Activated naive CD4-positive, alpha-beta T cell treated with anti-CD3 and anti-CD28 coated beads for 36 hours (primary cell): ENCODE measurements around the gene AKAIN1. TPM values are rescaled to one million over a fixed set of nuclear protein-coding genes. Genes with fewer than 3 reads are reported as not detected.
A peak's percentile ranks its signal among the peaks of the same experiment; 100 is the strongest.

Source experiments
- CTCF ChIA-PET: fragments of 350-600 bp; sonication (Branson Sonifier 250); formaldehyde crosslinking; loops from one replicate; lab custom pipeline; 2021; ENCODE audit warnings: antibody characterized with exemption; lab: Charles Lee
- DNase-seq: peaks from one replicate; pipeline ENCODE4 v3.0.0-alpha.2; 2020
- H3K27ac Mint-ChIP-seq: one replicate; pipeline ENCODE4 v1.8.0; 2021; ENCODE audit warnings: mild to moderate bottlenecking, mixed read lengths
- H3K27me3 Mint-ChIP-seq: one replicate; pipeline ENCODE4 v1.8.0; 2021; ENCODE audit warnings: low read depth, mixed read lengths
- H3K36me3 Mint-ChIP-seq: one replicate; pipeline ENCODE4 v1.8.0; 2021; ENCODE audit warnings: low read depth, mixed read lengths
- H3K4me1 Mint-ChIP-seq: one replicate; pipeline ENCODE4 v1.8.0; 2021; ENCODE audit warnings: low read depth, mixed read lengths
- H3K4me3 Mint-ChIP-seq: one replicate; pipeline ENCODE4 v1.8.0; 2021; ENCODE audit warnings: mild to moderate bottlenecking, moderate library complexity, mixed read lengths
- H3K9me3 Mint-ChIP-seq: one replicate; pipeline ENCODE4 v1.8.0; 2021; ENCODE audit warnings: mixed read lengths
- intact Hi-C: fragments of 100-400 bp; cut with micrococcal nuclease; formaldehyde crosslinking; loops from one replicate; pipeline ENCODE4 v1.15.1; 2023
- total RNA-seq, 2 experiments: library from RNA; stranded (reverse); gene quantifications; one replicate each; pipeline ENCODE4 v1.2.3, GENCODE V29; 2021

AKAIN1 gene
- total RNA-seq, 2 experiments from 2014 or later = not detected

- Mint-ChIP-seq H3K9me3 (no peaks in the 10 kb centered on the region), H3K27ac (peak overlapping the region; percentile 23), H3K4me1 (peaks cover 35% of the 10 kb centered on the region), H3K27me3 (no peaks in the 10 kb centered on the region), H3K4me3 (no peak overlapping the region), H3K36me3 (no peaks in the 10 kb centered on the region)
- intact Hi-C loops = loop anchor here (2.0 to 10.0 kb wide), 2 partner anchors 56 to 466 kb away; no protein-coding TSS in a partner anchor
- DNase-seq = no peak
- CTCF ChIA-PET = interaction anchor here (1.4 kb wide), 1 partner anchor 79 kb away, joined by 6 read pairs; no protein-coding TSS in a partner anchor
Observed at GRCh38 chr18:5158587-5158986, 38.5 kb downstream of the AKAIN1 start.

DNA sequence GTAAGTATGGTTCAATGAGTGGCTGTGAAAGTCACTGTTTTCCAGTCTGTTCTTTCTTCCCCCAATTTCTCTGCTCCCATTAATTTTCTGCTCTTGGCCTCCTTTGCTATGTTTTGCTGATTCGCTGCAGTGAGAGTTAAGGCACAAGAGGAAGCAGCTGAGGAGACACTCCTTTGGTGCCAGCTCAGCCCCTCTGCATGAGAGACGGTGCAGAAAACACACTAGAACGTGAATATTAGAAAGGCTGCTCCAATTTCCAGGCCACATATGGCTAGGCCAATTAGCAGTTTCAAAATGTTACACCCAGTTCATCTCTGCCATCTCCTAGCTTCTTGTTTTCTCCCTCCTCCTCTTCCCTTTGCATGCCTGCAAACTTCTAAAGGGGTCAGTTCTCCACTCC lies 38.9 kb downstream of the AKAIN1 start:
- Mint-ChIP-seq H3K4me3 (no peak overlapping the region), H3K27me3 (no peaks in the 10 kb centered on the region), H3K9me3 (no peaks in the 10 kb centered on the region), H3K4me1 (peaks cover 35% of the 10 kb centered on the region), H3K27ac (peak overlapping the region; percentile 30), H3K36me3 (no peaks in the 10 kb centered on the region)
- intact Hi-C loops = loop anchor here (2.0 to 10.0 kb wide), 2 partner anchors 57 to 467 kb away; no protein-coding TSS in a partner anchor
- DNase-seq = no peak
- CTCF ChIA-PET = interaction anchor here (1.4 kb wide), 1 partner anchor 79 kb away, joined by 6 read pairs; no protein-coding TSS in a partner anchor

DNA sequence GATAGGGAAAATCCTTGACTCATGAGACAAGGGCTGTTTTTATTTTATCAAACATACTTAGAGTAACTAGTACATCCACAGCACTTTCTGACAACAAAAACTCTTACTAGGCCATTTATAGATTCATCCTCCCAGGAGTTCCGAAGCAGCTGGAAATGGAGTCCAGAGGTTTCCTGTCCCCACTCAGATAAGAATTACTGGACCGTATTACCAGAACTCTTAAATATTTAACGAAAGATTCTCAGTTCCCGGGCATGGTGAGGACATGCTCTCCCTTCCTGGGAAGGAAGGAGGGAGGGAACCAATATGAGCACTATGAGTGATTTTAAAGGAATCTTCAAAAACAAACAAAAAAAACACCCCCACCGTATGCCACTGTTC lies 41.2 kb downstream of the AKAIN1 start:
- no peaks in the 10 kb centered on the region for H3K9me3 Mint-ChIP-seq
- no peak overlapping the region for H3K27ac Mint-ChIP-seq
- H3K27me3 Mint-ChIP-seq = no peaks in the 10 kb centered on the region
- H3K4me1 Mint-ChIP-seq = peaks cover 31% of the 10 kb centered on the region
- no peak overlapping the region for H3K4me3 Mint-ChIP-seq
- H3K36me3 Mint-ChIP-seq = no peaks in the 10 kb centered on the region
- intact Hi-C loops = loop anchor here (10.0 kb wide), 1 partner anchor 469 kb away; no protein-coding TSS in a partner anchor
- no peak for DNase-seq
- CTCF ChIA-PET = interaction anchor here (1.0 kb wide), 1 partner anchor 53 kb away, joined by 3 read pairs; no protein-coding TSS in a partner anchor

DNA sequence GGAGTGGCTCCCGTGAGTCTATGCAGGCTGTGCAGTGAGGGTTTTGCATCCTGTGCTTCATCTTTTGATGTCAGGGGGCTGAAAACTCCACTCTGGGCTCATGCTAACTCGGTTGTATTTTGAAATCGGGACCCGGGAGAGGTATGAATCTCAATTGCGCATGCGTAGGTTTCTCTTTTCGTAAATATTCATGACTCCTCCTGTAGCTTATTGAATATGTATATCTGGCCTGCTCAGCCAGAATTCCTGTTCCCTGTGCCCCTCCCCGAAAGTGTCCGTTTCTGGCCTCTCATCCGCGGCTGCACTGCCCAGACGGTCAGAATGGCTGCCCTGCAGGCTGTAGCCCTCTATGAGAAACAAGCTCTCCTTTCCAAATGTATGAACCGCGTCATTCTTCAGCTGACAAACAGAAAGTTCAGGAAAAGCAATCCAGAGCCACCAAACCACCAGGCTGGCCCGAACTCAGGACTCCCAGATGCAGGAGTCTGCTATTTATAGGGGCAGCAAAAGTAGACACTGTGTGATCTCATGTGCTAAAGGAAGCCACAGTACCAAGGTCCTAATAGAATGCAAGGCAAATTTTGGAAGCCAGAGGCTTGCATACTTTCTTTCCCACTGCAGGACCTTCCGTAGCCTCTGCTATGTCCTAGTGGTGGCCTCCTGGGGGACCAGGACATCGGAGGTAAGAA lies 41.7 kb downstream of the AKAIN1 start:
- no peaks in the 10 kb centered on the region for H3K27me3 Mint-ChIP-seq
- H3K27ac Mint-ChIP-seq = no peak overlapping the region
- H3K36me3 Mint-ChIP-seq = no peaks in the 10 kb centered on the region
- CTCF ChIA-PET = no interaction called here
- intact Hi-C loops = loop anchor here (10.0 kb wide), 1 partner anchor 469 kb away; no protein-coding TSS in a partner anchor
- no peaks in the 10 kb centered on the region for H3K9me3 Mint-ChIP-seq
- no peak for DNase-seq
- H3K4me1 Mint-ChIP-seq = peaks cover 27% of the 10 kb centered on the region
- H3K4me3 Mint-ChIP-seq = no peak overlapping the region

DNA sequence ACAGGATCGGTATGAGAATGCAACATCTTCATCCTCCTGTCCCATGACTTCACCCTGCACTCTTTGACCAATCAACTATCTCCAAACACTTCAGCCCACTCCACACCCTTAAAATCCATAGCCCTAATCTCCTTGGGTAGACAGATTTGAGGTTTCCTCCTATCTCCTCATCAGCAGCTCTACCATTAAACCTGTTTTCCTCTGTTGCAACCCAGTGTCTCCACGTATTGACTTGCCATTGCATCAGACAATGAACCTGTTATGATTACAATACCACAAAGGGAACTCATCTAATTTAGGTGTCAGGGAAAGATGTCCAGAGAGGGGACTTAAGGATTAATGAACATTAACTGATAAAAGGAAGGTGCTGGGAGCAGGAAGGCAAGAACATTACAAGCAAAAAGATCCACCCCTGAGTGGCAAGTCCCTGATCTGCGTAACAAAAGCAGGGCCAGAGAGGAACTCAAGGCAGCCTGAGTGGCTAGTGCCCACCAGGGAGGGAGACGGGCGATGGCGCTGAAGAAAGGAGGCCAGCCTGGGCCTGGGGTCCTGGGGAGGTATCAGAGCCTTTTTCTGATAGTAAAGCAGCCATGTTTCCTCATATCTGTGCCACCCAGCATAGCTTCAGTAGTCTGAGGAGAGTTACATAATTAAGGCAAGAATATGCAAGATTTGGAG lies 44.6 kb downstream of the AKAIN1 start:
- DNase-seq = no peak
- H3K4me1 Mint-ChIP-seq = peaks cover 4% of the 10 kb centered on the region
- H3K27ac Mint-ChIP-seq = no peak overlapping the region
- H3K9me3 Mint-ChIP-seq = no peaks in the 10 kb centered on the region
- H3K36me3 Mint-ChIP-seq = no peaks in the 10 kb centered on the region
- intact Hi-C loops = loop anchor here (10.0 kb wide), 1 partner anchor 472 kb away; no protein-coding TSS in a partner anchor
- H3K27me3 Mint-ChIP-seq = no peaks in the 10 kb centered on the region
- CTCF ChIA-PET = no interaction called here
- no peak overlapping the region for H3K4me3 Mint-ChIP-seq

DNA sequence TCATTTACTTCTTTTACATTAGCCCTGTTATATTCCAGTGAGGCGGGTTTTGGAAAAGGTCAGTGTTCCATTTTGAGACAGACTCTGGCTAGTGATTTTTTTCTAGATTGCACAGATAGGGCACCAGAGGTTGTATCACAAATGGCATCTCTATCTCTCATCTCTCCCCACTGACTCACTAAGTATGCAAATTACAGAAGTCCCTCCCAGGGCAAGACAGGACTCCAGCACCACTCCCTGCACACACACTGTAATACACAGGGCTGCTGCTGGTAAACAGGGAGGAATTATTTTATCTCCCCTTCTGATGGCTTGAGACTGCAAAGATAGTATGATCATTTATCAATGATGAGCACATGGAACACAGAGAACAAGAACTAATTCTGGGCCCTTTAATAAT lies 46.2 kb downstream of the AKAIN1 start:
- H3K27me3 Mint-ChIP-seq = no peaks in the 10 kb centered on the region
- no peak overlapping the region for H3K27ac Mint-ChIP-seq
- CTCF ChIA-PET = no interaction called here
- DNase-seq = no peak
- intact Hi-C loops = loop anchor here (10.0 kb wide), 1 partner anchor 474 kb away; no protein-coding TSS in a partner anchor
- peaks cover 7% of the 10 kb centered on the region for H3K4me1 Mint-ChIP-seq
- H3K36me3 Mint-ChIP-seq = no peaks in the 10 kb centered on the region
- H3K4me3 Mint-ChIP-seq = no peak overlapping the region
- no peaks in the 10 kb centered on the region for H3K9me3 Mint-ChIP-seq

DNA sequence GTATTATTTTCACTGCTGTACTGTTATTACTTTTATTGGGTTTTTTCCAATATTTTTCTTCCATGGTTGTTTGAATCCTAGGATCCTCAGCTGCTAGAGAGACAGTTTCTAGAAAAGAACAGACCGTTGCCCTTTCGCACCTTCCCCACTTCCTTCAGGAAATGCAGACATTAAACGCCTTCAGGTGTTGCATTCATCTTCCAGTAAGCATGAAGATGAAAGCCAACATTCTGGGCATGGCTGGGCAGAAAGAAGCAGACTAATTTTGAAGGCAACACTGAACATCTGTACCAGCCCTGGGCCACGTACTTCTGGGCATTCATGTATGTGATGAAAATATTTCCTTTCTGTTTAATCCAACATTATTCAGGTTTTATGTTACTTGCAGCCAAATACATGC lies 51.0 kb downstream of the AKAIN1 start:
- DNase-seq = no peak
- no peaks in the 10 kb centered on the region for H3K36me3 Mint-ChIP-seq
- H3K27me3 Mint-ChIP-seq = no peaks in the 10 kb centered on the region
- H3K4me1 Mint-ChIP-seq = peaks cover 26% of the 10 kb centered on the region
- CTCF ChIA-PET = no interaction called here
- intact Hi-C loops = no loop called here
- no peaks in the 10 kb centered on the region for H3K9me3 Mint-ChIP-seq
- no peak overlapping the region for H3K4me3 Mint-ChIP-seq
- H3K27ac Mint-ChIP-seq = no peak overlapping the region

DNA sequence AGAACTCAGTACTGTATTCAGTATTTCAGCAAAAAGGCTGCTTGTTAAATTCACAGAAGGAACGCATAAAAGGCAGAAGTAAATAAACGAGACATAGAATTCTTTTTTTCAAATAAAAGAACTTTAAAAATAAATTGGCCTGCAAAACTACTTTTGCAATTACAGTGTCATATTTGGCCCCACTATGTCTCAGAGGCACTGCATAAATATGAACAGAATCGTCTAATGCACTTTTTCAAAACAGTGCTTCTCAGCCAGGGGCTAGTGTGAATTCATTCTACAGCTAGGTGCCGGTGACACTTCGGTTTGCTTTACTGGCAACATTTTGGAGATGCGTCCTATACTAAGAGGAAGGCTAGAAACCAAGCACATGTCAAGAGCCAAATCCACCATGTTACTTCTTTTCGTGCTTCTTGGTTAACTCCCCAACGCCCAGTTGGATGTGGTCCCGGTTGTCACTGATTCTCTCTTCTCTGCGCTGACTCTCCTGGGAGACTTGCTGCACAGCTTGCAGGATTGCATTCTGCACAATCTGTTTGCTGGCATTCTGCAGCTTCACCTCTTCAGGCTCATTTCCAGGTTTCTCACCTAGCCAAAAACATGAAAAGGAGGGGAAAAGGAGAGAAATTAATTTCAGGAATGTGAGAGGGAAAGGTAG lies 51.8 kb downstream of the AKAIN1 start:
- no peaks in the 10 kb centered on the region for H3K27me3 Mint-ChIP-seq
- no peaks in the 10 kb centered on the region for H3K9me3 Mint-ChIP-seq
- H3K4me1 Mint-ChIP-seq = peaks cover 26% of the 10 kb centered on the region
- intact Hi-C loops = no loop called here
- CTCF ChIA-PET = no interaction called here
- no peaks in the 10 kb centered on the region for H3K36me3 Mint-ChIP-seq
- no peak overlapping the region for H3K4me3 Mint-ChIP-seq
- DNase-seq = no peak
- H3K27ac Mint-ChIP-seq = no peak overlapping the region

GRCh38 chr18:5144629-5145028 lies 52.4 kb downstream of the AKAIN1 start:
- CTCF ChIA-PET = no interaction called here
- H3K9me3 Mint-ChIP-seq = no peaks in the 10 kb centered on the region
- H3K4me1 Mint-ChIP-seq = peaks cover 26% of the 10 kb centered on the region
- no peak for DNase-seq
- H3K36me3 Mint-ChIP-seq = no peaks in the 10 kb centered on the region
- H3K4me3 Mint-ChIP-seq = no peak overlapping the region
- H3K27me3 Mint-ChIP-seq = no peaks in the 10 kb centered on the region
- intact Hi-C loops = no loop called here
- no peak overlapping the region for H3K27ac Mint-ChIP-seq

DNA sequence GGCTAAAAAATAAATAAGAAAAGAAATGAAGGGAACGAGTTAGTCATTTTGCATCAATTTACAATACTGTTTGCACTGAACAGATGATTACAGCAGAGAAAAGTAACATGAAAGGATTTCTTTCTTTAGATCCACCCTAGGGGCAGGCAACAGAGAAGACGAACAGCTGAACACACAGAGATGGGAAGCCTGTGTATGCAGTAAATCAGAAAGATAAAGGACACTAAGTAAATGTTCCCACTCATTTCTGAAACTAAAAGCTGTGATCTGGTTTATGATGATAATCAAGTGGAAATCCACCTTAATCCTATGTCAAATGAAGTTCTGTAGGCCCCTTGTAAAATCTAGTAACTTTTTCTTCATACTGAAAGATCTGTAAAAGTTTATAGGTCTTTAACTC lies 54.2 kb downstream of the AKAIN1 start:
- Mint-ChIP-seq H3K9me3 (no peaks in the 10 kb centered on the region), H3K36me3 (no peaks in the 10 kb centered on the region), H3K4me1 (peaks cover 26% of the 10 kb centered on the region), H3K4me3 (no peak overlapping the region), H3K27ac (no peak overlapping the region), H3K27me3 (no peaks in the 10 kb centered on the region)
- DNase-seq = no peak
- CTCF ChIA-PET = no interaction called here
- intact Hi-C loops = no loop called here

DNA sequence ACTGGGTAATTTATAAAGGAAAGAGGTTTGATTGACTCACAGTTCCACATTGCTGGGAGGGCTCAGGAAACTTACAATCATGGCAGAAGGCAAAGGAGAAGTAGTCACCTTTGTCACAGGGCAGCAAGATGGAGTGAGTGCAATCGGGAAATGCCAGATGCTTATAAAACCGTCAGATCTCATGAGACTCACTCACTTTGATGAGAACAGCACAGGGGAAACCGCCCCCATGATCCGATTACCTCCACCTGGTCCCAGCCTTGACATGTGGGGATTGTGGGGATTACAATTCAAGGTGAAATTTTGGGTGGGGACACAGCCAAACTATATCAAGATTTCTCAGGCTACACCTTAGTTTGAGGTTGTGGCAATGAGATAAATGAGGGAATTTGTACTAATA lies 54.9 kb downstream of the AKAIN1 start:
- intact Hi-C loops = no loop called here
- Mint-ChIP-seq H3K27me3 (no peaks in the 10 kb centered on the region), H3K9me3 (no peaks in the 10 kb centered on the region), H3K4me3 (no peak overlapping the region), H3K36me3 (no peaks in the 10 kb centered on the region), H3K27ac (no peak overlapping the region), H3K4me1 (peaks cover 26% of the 10 kb centered on the region)
- DNase-seq = no peak
- CTCF ChIA-PET = no interaction called here

DNA sequence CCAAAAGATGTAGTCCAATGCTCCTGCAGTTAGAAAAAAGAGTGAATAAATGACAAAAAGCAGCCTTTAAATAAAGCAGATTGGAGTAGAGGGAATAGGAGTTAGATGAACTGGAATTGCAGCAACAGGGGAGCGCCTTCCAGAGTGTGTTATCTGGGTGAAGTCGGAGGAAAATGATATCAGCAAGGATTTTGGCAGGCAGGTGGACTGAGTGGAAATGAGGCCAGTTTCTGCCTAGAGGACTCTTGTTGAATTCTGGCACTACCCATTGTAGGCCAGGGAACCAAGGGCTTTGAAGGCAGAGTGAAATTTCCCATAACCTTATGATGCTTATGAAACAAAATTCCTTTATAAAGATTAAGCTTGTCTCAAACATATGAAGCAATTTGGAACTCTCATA lies 59.8 kb downstream of the AKAIN1 start:
- Mint-ChIP-seq H3K4me1 (peaks cover 3% of the 10 kb centered on the region), H3K4me3 (no peak overlapping the region), H3K27me3 (no peaks in the 10 kb centered on the region), H3K27ac (no peak overlapping the region), H3K9me3 (no peaks in the 10 kb centered on the region), H3K36me3 (no peaks in the 10 kb centered on the region)
- CTCF ChIA-PET = no interaction called here
- intact Hi-C loops = no loop called here
- no peak for DNase-seq
